MM.1S (cell line): ENCODE results near the gene DYNC1LI1.

Source experiments
- EZH2 ChIP-seq: fragments of 300-600 bp; sonication (generic); optimal IDR thresholded peaks from 2 replicates; pipeline ENCODE3; 2017; ENCODE audit warnings: low read depth, mild to moderate bottlenecking, antibody characterized with exemption, low read length, mixed read lengths
- TF ChIP-seq, protein P1 (sequence below): fragments of 300-600 bp; sonication (generic); IDR thresholded peaks from 2 replicates; pipeline ENCODE4 v1.5.1; 2016; ENCODE audit warnings: antibody characterized with exemption, low read length, mixed read lengths

DNA sequence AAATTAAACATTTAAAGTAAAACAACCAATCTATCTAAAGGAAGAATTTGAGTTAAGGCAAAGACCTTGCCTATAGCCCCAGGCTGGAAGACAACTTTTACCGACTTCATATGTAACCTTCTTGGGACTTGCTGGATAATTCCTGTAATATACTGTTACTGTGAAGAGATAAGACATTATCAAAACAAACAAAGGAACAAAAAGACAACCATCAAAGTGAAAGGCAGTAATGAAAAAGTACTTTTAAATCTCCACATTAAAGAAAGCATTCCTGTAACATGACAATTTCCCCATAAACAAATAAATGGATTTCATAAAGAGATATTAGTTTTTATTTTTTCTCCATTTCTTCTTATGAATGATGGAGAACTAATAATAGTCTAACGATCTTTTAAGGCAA lies 70.4 kb downstream of the DYNC1LI1 start:
- TF ChIP-seq, protein P1, sequence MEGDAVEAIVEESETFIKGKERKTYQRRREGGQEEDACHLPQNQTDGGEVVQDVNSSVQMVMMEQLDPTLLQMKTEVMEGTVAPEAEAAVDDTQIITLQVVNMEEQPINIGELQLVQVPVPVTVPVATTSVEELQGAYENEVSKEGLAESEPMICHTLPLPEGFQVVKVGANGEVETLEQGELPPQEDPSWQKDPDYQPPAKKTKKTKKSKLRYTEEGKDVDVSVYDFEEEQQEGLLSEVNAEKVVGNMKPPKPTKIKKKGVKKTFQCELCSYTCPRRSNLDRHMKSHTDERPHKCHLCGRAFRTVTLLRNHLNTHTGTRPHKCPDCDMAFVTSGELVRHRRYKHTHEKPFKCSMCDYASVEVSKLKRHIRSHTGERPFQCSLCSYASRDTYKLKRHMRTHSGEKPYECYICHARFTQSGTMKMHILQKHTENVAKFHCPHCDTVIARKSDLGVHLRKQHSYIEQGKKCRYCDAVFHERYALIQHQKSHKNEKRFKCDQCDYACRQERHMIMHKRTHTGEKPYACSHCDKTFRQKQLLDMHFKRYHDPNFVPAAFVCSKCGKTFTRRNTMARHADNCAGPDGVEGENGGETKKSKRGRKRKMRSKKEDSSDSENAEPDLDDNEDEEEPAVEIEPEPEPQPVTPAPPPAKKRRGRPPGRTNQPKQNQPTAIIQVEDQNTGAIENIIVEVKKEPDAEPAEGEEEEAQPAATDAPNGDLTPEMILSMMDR = no peak
- TF ChIP-seq EZH2 = no peak
